Measurements from ENCODE around the gene OR9Q1.

DNA sequence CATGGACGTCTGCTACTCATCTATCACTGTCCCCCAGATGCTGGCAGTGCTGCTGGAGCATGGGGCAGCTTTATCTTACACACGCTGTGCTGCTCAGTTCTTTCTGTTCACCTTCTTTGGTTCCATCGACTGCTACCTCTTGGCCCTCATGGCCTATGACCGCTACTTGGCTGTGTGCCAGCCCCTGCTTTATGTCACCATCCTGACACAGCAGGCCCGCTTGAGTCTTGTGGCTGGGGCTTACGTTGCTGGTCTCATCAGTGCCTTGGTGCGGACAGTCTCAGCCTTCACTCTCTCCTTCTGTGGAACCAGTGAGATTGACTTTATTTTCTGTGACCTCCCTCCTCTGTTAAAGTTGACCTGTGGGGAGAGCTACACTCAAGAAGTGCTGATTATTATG, 156.0 kb downstream of the OR9Q1 start:
- TF ChIP-seq POLR2A (IDR thresholded peaks at IDR 0.05; ENCODE audit: low read length) (no peak), PHF8 (IDR thresholded peaks at IDR 0.05; ENCODE audit: borderline replicate concordance, low read depth) (no peak), RFX5 (IDR thresholded peaks at IDR 0.05) (no peak), EP300 (IDR thresholded peaks at IDR 0.05) (no peak), POLR2AphosphoS2 (conservative IDR thresholded peaks at IDR 0.05; ENCODE audit: low read length) (no peak), ZNF302 (CRISPR knock-in tag; IDR thresholded peaks at IDR 0.05) (no peak)
- TF ChIP-seq, protein P1, sequence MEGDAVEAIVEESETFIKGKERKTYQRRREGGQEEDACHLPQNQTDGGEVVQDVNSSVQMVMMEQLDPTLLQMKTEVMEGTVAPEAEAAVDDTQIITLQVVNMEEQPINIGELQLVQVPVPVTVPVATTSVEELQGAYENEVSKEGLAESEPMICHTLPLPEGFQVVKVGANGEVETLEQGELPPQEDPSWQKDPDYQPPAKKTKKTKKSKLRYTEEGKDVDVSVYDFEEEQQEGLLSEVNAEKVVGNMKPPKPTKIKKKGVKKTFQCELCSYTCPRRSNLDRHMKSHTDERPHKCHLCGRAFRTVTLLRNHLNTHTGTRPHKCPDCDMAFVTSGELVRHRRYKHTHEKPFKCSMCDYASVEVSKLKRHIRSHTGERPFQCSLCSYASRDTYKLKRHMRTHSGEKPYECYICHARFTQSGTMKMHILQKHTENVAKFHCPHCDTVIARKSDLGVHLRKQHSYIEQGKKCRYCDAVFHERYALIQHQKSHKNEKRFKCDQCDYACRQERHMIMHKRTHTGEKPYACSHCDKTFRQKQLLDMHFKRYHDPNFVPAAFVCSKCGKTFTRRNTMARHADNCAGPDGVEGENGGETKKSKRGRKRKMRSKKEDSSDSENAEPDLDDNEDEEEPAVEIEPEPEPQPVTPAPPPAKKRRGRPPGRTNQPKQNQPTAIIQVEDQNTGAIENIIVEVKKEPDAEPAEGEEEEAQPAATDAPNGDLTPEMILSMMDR (IDR thresholded peaks at IDR 0.05) = no peak
- TF ChIP-seq, protein P2, sequence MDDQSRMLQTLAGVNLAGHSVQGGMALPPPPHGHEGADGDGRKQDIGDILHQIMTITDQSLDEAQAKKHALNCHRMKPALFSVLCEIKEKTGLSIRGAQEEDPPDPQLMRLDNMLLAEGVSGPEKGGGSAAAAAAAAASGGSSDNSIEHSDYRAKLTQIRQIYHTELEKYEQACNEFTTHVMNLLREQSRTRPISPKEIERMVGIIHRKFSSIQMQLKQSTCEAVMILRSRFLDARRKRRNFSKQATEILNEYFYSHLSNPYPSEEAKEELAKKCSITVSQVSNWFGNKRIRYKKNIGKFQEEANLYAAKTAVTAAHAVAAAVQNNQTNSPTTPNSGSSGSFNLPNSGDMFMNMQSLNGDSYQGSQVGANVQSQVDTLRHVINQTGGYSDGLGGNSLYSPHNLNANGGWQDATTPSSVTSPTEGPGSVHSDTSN (IDR thresholded peaks at IDR 0.05) = no peak
- TF ChIP-seq, protein P3, sequence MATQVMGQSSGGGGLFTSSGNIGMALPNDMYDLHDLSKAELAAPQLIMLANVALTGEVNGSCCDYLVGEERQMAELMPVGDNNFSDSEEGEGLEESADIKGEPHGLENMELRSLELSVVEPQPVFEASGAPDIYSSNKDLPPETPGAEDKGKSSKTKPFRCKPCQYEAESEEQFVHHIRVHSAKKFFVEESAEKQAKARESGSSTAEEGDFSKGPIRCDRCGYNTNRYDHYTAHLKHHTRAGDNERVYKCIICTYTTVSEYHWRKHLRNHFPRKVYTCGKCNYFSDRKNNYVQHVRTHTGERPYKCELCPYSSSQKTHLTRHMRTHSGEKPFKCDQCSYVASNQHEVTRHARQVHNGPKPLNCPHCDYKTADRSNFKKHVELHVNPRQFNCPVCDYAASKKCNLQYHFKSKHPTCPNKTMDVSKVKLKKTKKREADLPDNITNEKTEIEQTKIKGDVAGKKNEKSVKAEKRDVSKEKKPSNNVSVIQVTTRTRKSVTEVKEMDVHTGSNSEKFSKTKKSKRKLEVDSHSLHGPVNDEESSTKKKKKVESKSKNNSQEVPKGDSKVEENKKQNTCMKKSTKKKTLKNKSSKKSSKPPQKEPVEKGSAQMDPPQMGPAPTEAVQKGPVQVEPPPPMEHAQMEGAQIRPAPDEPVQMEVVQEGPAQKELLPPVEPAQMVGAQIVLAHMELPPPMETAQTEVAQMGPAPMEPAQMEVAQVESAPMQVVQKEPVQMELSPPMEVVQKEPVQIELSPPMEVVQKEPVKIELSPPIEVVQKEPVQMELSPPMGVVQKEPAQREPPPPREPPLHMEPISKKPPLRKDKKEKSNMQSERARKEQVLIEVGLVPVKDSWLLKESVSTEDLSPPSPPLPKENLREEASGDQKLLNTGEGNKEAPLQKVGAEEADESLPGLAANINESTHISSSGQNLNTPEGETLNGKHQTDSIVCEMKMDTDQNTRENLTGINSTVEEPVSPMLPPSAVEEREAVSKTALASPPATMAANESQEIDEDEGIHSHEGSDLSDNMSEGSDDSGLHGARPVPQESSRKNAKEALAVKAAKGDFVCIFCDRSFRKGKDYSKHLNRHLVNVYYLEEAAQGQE (IDR thresholded peaks at IDR 0.05) = no peak
